H1 (cell line): ENCODE measurements around the gene RNU6-1. TPM values are rescaled to one million over a fixed set of nuclear protein-coding genes. Genes with fewer than 3 reads are reported as not detected.

ENCODE experiments used
- CTCF ChIA-PET: fragments of 300-600 bp; sonication (Branson Sonifier 250); formaldehyde crosslinking; loops from one replicate; lab custom pipeline; 2021; ENCODE audit not compliant: partially characterized antibody; lab: Charles Lee
- POLR2A ChIA-PET: fragments of 300-600 bp; sonication (Branson Sonifier 250); formaldehyde crosslinking; loops from one replicate; lab custom pipeline; 2021; ENCODE audit warnings: inconsistent platforms; ENCODE audit not compliant: partially characterized antibody; lab: Charles Lee
- DNase-seq, 2 experiments: peaks; one replicate each; pipeline versions ENCODE4 v3.0.0 to v3.0.0-alpha.2; 2010 to 2022; ENCODE audit warnings: low spot score in 2 of 2, low read depth in 1 of 2, mixed read lengths in 1 of 2
- FAIRE-seq: peaks from 2 replicates; lab custom pipeline; 2011; peaks lifted over from hg19 to GRCh38; lab: Jason Lieb, UNC
- H2AFZ ChIP-seq: 2 replicates; pipeline ENCODE4 v1.8.1; 2012; ENCODE audit warnings: low read length, inconsistent platforms
- H2AK5ac ChIP-seq: 2 replicates; pipeline ENCODE4 v1.6.1; 2013; ENCODE audit warnings: low read depth, low read length
- H2BK120ac ChIP-seq: replicated peaks from 2 replicates; pipeline ENCODE3; 2013; ENCODE audit warnings: low read depth, low read length, inconsistent platforms
- H2BK12ac ChIP-seq: 2 replicates; pipeline ENCODE4 v1.6.1; 2013; ENCODE audit warnings: low read depth, low read length
- H2BK15ac ChIP-seq: 2 replicates; pipeline ENCODE4 v1.6.1; 2013; ENCODE audit warnings: low read length
- H2BK20ac ChIP-seq: 2 replicates; pipeline ENCODE4 v1.6.1; 2013; ENCODE audit warnings: low read length
- H2BK5ac ChIP-seq: 2 replicates; pipeline ENCODE4 v1.6.1; 2013; ENCODE audit warnings: low read depth, low read length
- H3K14ac ChIP-seq: 2 replicates; pipeline ENCODE4 v1.6.1; 2013; ENCODE audit warnings: inconsistent platforms; ENCODE audit not compliant: insufficient read length
- H3K18ac ChIP-seq: 2 replicates; pipeline ENCODE4 v1.6.1; 2013; ENCODE audit warnings: low read length; ENCODE audit errors: extremely low read depth
- H3K23ac ChIP-seq: 2 replicates; pipeline ENCODE4 v1.6.1; 2013; ENCODE audit warnings: inconsistent platforms; ENCODE audit not compliant: insufficient read length
- H3K23me2 ChIP-seq: 2 replicates; pipeline ENCODE4 v1.6.1; 2013; ENCODE audit warnings: low read depth, low read length
- H3K27ac ChIP-seq: 2 replicates; pipeline ENCODE4 v1.6.1; 2011; ENCODE audit warnings: low read depth, low read length, inconsistent platforms
- H3K27me3 ChIP-seq, 4 experiments: replicated peaks in 1 of 4; 1 replicate in 1 of 4; 2 replicates in 3 of 4; pipeline versions ENCODE4 v1.6.1 to v1.8.1; 2011 to 2013; ENCODE audit warnings: low read length in 3 of 4, mild to moderate bottlenecking in 3 of 4, inconsistent platforms in 2 of 4, mixed read lengths in 2 of 4, moderate library complexity in 1 of 4; ENCODE audit not compliant: control insufficient read depth in 3 of 4, insufficient read depth in 3 of 4; ENCODE audit errors: extremely low read depth in 1 of 4
- H3K36me3 ChIP-seq, 4 experiments: 2 replicates each; pipeline versions ENCODE4 v1.6.1 to v1.8.1; 2011 to 2013; ENCODE audit warnings: mild to moderate bottlenecking in 4 of 4, low read length in 3 of 4, moderate library complexity in 2 of 4, control low read depth in 1 of 4, inconsistent platforms in 1 of 4; ENCODE audit not compliant: insufficient read depth in 4 of 4, control insufficient read depth in 2 of 4
- H3K4ac ChIP-seq: replicated peaks from 2 replicates; pipeline ENCODE3; 2013; ENCODE audit warnings: low read length, low read depth, mixed read lengths, inconsistent platforms; ENCODE audit not compliant: insufficient read length
- H3K4me1 ChIP-seq, 4 experiments: replicated peaks in 1 of 4; 1 replicate in 1 of 4; 2 replicates in 3 of 4; pipeline versions ENCODE4 v1.6.1 to v1.8.1; 2011 to 2013; ENCODE audit warnings: low read length in 3 of 4, inconsistent platforms in 2 of 4, mixed read lengths in 1 of 4; ENCODE audit not compliant: insufficient read depth in 4 of 4, control insufficient read depth in 3 of 4
- H3K4me2 ChIP-seq, 2 experiments: 2 replicates each; pipeline versions ENCODE4 v1.6.1 to v1.8.1; 2011 to 2013; ENCODE audit warnings: low read depth in 2 of 2, low read length in 2 of 2, control low read depth in 1 of 2, inconsistent platforms in 1 of 2, mild to moderate bottlenecking in 1 of 2; ENCODE audit not compliant: insufficient read depth in 1 of 2
- H3K4me3 ChIP-seq, 4 experiments: fragments of 200-600, 300-600 bp in 1 of 4; sonication (generic), shearing (Covaris generic), sonication (Bioruptor Twin) in 1 of 4; 2 replicates each; pipeline versions ENCODE4 v1.5.1 to v1.8.1; 2011 to 2016; ENCODE audit warnings: low read length in 4 of 4, low read depth in 3 of 4, control low read depth in 2 of 4, inconsistent platforms in 2 of 4, mild to moderate bottlenecking in 2 of 4, mixed read lengths in 1 of 4, moderate library complexity in 1 of 4; ENCODE audit not compliant: insufficient read depth in 2 of 4; ENCODE audit errors: extremely low read depth in 1 of 4
- H3K56ac ChIP-seq: replicated peaks from 2 replicates; pipeline ENCODE3; 2013; ENCODE audit warnings: low read depth, mild to moderate bottlenecking, mixed read lengths, low read length, inconsistent platforms; ENCODE audit not compliant: insufficient read length
- H3K79me1 ChIP-seq: 2 replicates; pipeline ENCODE4 v1.6.1; 2013; ENCODE audit warnings: low read depth, low read length, control low read depth
- H3K79me2 ChIP-seq, 2 experiments: 2 replicates each; pipeline versions ENCODE4 v1.6.1 to v1.8.1; 2012 to 2013; ENCODE audit warnings: low read length in 2 of 2, mild to moderate bottlenecking in 2 of 2, inconsistent platforms in 1 of 2; ENCODE audit not compliant: insufficient read depth in 2 of 2, control insufficient read depth in 1 of 2
- H3K9ac ChIP-seq, 4 experiments: replicated peaks in 1 of 4; 1 replicate in 1 of 4; 2 replicates in 3 of 4; pipeline versions ENCODE4 v1.6.1 to v1.8.1; 2011 to 2013; ENCODE audit warnings: low read depth in 3 of 4, low read length in 3 of 4, control low read depth in 2 of 4, mild to moderate bottlenecking in 2 of 4, moderate library complexity in 2 of 4, inconsistent platforms in 1 of 4; ENCODE audit errors: extremely low read depth in 1 of 4
- H3K9me3 ChIP-seq, 2 experiments: 2 replicates each; pipeline versions ENCODE4 v1.6.1 to v1.8.1; 2012 to 2013; ENCODE audit warnings: mild to moderate bottlenecking in 2 of 2, moderate library complexity in 2 of 2, control low read depth in 1 of 2, inconsistent platforms in 1 of 2, low read depth in 1 of 2, low read length in 1 of 2, mixed read lengths in 1 of 2; ENCODE audit not compliant: insufficient read depth in 2 of 2
- H4K20me1 ChIP-seq, 2 experiments: replicated peaks in 1 of 2; 2 replicates each; pipeline versions ENCODE3 to v1.8.1; 2011 to 2013; ENCODE audit warnings: inconsistent platforms in 2 of 2, low read length in 2 of 2, mild to moderate bottlenecking in 1 of 2; ENCODE audit not compliant: insufficient read depth in 2 of 2, control insufficient read depth in 1 of 2
- H4K5ac ChIP-seq: 2 replicates; pipeline ENCODE4 v1.6.1; 2013; ENCODE audit warnings: low read length, low read depth, mixed read lengths, inconsistent platforms; ENCODE audit not compliant: insufficient read length
- H4K8ac ChIP-seq: 2 replicates; pipeline ENCODE4 v1.8.0; 2013; ENCODE audit warnings: mild to moderate bottlenecking, moderate library complexity, low read length, inconsistent platforms; ENCODE audit not compliant: insufficient read depth; ENCODE audit errors: extremely low read depth
- H4K91ac ChIP-seq: replicated peaks from 2 replicates; pipeline ENCODE3; 2013; ENCODE audit warnings: low read length, mixed read lengths, inconsistent platforms; ENCODE audit not compliant: insufficient read length
- CREB1 ChIP-seq: IDR thresholded peaks from 2 replicates; pipeline ENCODE4 v1.6.1; 2012; ENCODE audit warnings: inconsistent platforms
- EZH2 ChIP-seq: fragments of 200-600 bp; sonication (generic); IDR thresholded peaks from 2 replicates; pipeline ENCODE4 v1.7.1; 2012; ENCODE audit warnings: low read depth, mild to moderate bottlenecking, moderate library complexity, low read length, inconsistent platforms; ENCODE audit not compliant: severe bottlenecking
- RFX5 ChIP-seq: IDR thresholded peaks from 2 replicates; pipeline ENCODE4 v1.6.1; 2011; ENCODE audit warnings: low read depth, low read length, improper control_type of control experiment, borderline replicate concordance
- SP2 ChIP-seq: IDR thresholded peaks from 2 replicates; pipeline ENCODE4 v1.6.1; 2012; ENCODE audit warnings: mild to moderate bottlenecking, low read length, inconsistent platforms
- TAF1 ChIP-seq: IDR thresholded peaks from 2 replicates; pipeline ENCODE4 v1.6.1; 2011; ENCODE audit warnings: mild to moderate bottlenecking, low read depth, low read length
- TAF7 ChIP-seq: optimal IDR thresholded peaks from 2 replicates; pipeline ENCODE3; 2011; ENCODE audit warnings: low read depth, mild to moderate bottlenecking, inconsistent platforms, low read length, moderate library complexity, borderline replicate concordance
- TEAD4 ChIP-seq: IDR thresholded peaks from 2 replicates; pipeline ENCODE4 v1.6.1; 2012; ENCODE audit warnings: low read depth, low read length, inconsistent platforms, mixed read lengths
- WGBS, 2 experiments: shearing (Covaris generic) in 1 of 2; methylation state at CpG; one replicate each; pipeline versions ENCODE4 v1.1.6 to v1.1.7; 2013 to 2015; ENCODE audit warnings: low lambda C conversion rate in 2 of 2, mixed read lengths in 2 of 2, inconsistent platforms in 1 of 2, low coverage in 1 of 2, missing lambda C conversion rate in 1 of 2; ENCODE audit not compliant: insufficient replicate concordance in 2 of 2, insufficient coverage in 1 of 2, insufficient read length in 1 of 2; ENCODE audit errors: extremely low coverage in 1 of 2, missing lambda C conversion rate in 1 of 2; 5-methylcytosine and 5-hydroxymethylcytosine counted together
- polyA plus RNA-seq, 7 experiments: library from polyadenylated mRNA; depleted of rRNA in 3 of 7; stranded (reverse) in 5 of 7; unstranded in 2 of 7; fragments of >200 nt in 5 of 7; fragments of 200-250 nt in 2 of 7; gene quantifications; 1 replicate in 5 of 7; 2 replicates in 1 of 7; 4 replicates in 1 of 7; pipeline versions ENCODE4 v1.2.1 to v1.2.3, GENCODE V29; 2011 to 2013; ENCODE audit warnings: missing spikeins in 2 of 7, mixed read lengths in 2 of 7
- total RNA-seq: library from RNA; stranded (reverse); fragmentation: NEBNext Ultra II Directional; extraction: Animal tissue kit (Norgen Biotek cat#: 25700); gene quantifications from 2 replicates; pipeline ENCODE4 v1.2.1, GENCODE V29; 2021

Gene RNU6-1
- total and polyA plus RNA-seq, 2 of the 8 experiments (the other 6 are each of a cell fraction or from before 2014, with no cell fraction given): not detected

DNA sequence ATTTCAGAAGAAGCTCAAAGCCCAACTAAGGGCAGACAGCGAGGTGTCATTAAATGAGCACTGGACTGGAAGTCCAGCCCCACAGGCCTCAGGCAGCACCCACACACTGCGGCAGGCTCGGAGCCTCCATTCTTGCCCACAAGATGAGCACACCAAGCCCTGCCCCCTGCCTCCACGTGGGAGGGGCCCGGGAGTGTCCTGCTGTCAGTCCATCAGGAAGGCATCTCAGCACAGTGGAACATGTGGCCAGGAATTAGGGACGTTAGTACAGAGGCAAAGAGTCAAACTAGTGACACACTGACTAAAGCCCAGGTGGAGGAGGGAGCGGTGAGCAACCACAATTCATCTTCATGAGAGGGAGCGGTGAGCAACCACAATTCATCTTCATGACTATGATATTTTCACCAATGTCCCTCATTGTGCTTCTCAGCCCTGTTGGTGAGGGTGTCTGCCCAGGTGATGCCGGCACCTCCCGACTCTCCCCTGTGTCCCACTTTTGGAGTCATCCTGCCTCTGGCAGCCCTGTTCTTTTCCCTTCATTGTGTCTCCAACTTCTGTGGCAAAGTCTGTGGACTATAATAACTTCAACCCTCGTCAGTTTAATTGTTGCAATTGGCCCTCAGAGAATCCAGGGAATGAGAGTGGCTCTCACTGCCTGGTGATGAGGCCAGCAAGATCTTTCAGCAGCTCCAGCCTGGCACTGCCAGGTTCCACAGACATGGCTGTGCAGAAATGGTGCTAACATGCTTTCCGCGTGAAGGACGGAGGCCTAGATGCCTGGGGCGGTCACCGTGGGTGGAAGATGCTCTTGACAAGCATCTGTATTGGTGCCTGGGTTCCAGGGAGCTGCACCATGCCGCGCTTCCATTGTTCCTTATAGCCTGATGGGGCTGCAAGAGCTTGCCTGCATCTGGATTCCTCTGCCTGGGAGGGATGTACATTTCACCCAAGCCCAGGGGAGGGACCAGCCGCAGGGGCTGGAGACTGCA lies 37.6 kb downstream of the RNU6-1 start:
- FAIRE-seq: no peak
- H3K27me3 ChIP-seq: no peaks in the 10 kb centered on the region; a peak in 2 of 7 replicates

More for the DNA sequence above, 37.6 kb downstream of the RNU6-1 start:
- 89% methylated on average over 19 of the region's 19 CpGs; no CpG with 5 or more reads in 1 of the 2 experiments for WGBS, 2 experiments
- H2AFZ ChIP-seq: no peak overlapping the region
- H4K91ac ChIP-seq: no peak overlapping the region
- H2BK12ac ChIP-seq: peak overlapping the region; percentile 60; the same call in 1 of the 2 replicates
- ChIA-PET POLR2A (interaction anchor here (1.2 to 1.8 kb wide), 2 partner anchors 11 to 14 kb away, joined by 3 to 6 read pairs; no protein-coding TSS in a partner anchor), CTCF (interaction anchor here (0.8 to 1.5 kb wide), 3 partner anchors 11 to 213 kb away, joined by 3 to 4 read pairs (median 4); no protein-coding TSS in a partner anchor)
- no peak overlapping the region for H2BK120ac ChIP-seq
- no peak overlapping the region for H2BK20ac ChIP-seq
- no peak overlapping the region for H3K23ac ChIP-seq
- no peaks in the 10 kb centered on the region for H3K36me3 ChIP-seq
- no peak overlapping the region for H2AK5ac ChIP-seq
- DNase-seq: no peak
- H3K23me2 ChIP-seq: no peaks in the 10 kb centered on the region
- no peaks in the 10 kb centered on the region for H3K79me2 ChIP-seq
- H3K14ac ChIP-seq: no peak overlapping the region
- no peaks in the 10 kb centered on the region for H3K9me3 ChIP-seq
- no peak overlapping the region; the same call in 1 of the 2 replicates for H3K18ac ChIP-seq
- H4K5ac ChIP-seq: no peak overlapping the region
- H3K27ac ChIP-seq: no peak overlapping the region
- H2BK15ac ChIP-seq: peak overlapping the region; percentile 72; the same call in 1 of the 2 replicates
- H3K4ac ChIP-seq: no peak overlapping the region
- TF ChIP-seq TAF7: no peak
- TF ChIP-seq EZH2: no peak
- TF ChIP-seq TAF1: no peak
- TF ChIP-seq CREB1: no peak
- no peak for TF ChIP-seq SP2
- TF ChIP-seq TEAD4: no peak
- no peak for TF ChIP-seq RFX5
- H3K4me2 ChIP-seq: no peak overlapping the region
- H4K8ac ChIP-seq: 0 out of 2 replicates have a peak overlapping the region, but pooled peaks have one; percentile 7
- H3K79me1 ChIP-seq: no peaks in the 10 kb centered on the region
- no peak overlapping the region for H3K4me3 ChIP-seq
- H3K4me1 ChIP-seq: peaks cover 0 to 24% (median 18%) of the 10 kb centered on the region in 4 experiments; a peak in 6 of 7 replicates
- no peak overlapping the region for H3K56ac ChIP-seq
- H3K9ac ChIP-seq: no peak overlapping the region
- H4K20me1 ChIP-seq: peaks cover 0 to 2% of the 10 kb centered on the region in 2 experiments
- H2BK5ac ChIP-seq: no peak overlapping the region
